Endothelial cell of hepatic sinusoid (primary cell): Measurements from ENCODE around the gene ZNF341.

Experiments
- in situ Hi-C: cut with HindIII; loops from 2 replicates; pipeline ENCODE4 v1.10.0; 2017; ENCODE audit warnings: low sequenced_read_pairs

Gene ZNF341

DNA sequence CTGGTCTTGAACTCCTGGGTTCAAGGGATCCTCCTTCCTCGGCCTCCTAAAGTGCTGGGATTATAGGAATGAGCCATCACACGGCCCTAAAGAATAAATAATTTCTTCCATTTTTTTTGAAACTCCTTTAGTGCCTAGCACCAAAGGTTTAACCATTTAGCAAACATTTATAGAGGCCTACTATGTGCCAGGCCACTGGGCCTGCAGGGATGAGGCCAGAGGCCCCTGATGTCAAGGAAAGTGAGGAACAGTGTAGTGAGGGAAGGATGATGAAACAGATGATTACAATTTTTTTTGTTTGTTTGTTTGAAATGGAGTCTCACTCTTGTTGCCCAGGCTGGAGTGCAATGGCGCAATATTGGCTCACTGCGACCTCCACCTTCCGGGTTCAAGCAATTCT is 33.8 kb downstream of the ZNF341 start:
- in situ Hi-C loops, result no loop called here

DNA sequence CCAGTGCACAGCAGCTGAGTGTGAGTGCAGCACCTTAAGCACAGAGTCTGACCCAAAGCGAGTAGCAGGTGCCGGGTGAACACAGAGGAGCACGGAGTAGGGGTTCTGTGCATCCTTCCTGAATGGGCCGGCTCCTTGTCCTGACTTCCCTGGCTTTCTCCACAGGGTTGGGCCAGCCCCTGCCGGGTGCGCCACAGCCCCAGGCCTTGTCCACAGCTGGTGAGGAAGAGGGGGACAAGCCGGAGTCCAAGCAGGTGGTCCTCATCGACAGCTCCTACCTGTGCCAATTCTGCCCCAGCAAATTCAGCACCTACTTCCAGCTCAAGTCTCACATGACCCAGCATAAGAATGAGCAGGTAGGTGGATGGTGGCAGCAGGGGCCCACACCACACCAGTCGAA is 34.9 kb downstream of the ZNF341 start:
- in situ Hi-C loops, result no loop called here

- in situ Hi-C loops, result no loop called here
Observed at GRCh38 chr20:33767777-33768138, 36.0 kb downstream of the ZNF341 start.

GRCh38 chr20:33769043-33769442 is 37.2 kb downstream of the ZNF341 start:
- in situ Hi-C loops, result no loop called here

DNA sequence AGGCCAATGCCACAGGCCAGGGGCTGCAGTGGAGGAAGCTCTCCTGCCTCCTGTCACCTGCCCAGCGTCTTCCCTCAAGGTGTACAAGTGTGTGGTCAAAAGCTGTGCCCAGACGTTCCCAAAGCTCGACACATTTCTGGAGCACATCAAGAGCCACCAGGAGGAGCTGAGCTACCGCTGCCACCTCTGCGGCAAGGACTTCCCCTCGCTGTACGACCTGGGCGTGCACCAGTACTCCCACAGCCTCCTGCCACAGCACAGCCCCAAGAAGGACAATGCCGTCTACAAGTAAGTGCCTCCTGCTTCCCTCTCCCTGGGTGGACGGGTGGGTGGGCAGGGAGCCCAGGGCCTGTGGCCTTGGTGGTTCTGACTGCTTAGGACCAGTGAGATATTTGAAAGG is 38.2 kb downstream of the ZNF341 start:
- in situ Hi-C loops, result no loop called here

DNA sequence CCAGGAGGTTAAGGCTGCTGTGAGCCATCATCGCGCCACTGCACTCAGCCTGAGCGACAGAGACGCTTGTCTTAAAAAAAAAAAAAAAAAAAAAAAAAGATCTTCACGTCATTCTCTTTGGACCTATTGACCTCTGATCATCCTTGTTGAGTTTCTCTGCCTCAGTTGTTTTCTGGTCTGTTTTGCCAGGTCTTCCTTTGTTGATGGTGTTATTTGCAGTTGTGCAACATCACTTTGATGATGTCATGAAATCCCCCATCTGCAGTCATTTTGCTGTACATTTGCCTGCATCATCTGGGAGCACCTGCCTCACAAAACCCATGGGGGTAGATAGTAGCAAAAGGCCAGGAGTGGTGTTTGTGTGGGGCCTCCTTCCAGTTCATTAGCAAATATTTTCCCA is 40.1 kb downstream of the ZNF341 start:
- in situ Hi-C loops, result no loop called here

- in situ Hi-C loops, result no loop called here
Observed at GRCh38 chr20:33772439-33772838, 40.6 kb downstream of the ZNF341 start.

DNA sequence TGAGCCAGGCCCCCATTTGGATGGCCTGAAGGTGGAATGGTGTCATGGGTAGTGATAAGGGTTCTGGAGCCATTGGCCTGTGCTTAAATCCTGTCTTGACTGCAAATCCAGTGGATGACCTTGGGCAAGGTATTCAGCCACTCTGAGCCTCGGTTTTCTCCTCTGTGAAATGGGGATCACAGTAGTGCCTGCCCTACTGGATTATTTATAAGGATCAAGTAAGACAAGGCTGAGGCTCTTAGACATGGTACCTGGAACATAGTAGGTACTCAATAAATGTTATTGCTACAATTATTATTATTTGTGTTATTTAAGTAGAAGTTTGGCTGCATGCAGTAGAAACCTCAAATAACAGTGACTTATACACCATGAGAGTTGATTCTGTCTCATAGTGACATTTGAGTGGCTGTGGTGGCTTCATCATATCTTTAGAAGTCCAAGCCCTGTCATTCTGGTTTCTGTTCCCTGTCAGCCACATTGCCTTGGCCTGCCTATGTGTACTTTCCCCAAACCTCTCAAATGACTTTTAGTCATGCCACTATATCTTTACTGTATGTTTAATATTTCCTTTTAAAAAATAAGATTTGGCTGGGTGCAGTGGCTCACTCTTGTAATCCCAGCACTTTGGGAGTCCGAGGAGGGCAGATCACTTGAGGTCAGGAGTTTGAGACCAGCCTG is 41.8 kb downstream of the ZNF341 start:
- in situ Hi-C loops, result no loop called here

- in situ Hi-C loops, result no loop called here
Observed at GRCh38 chr20:33777816-33778215, 46.0 kb downstream of the ZNF341 start.

- in situ Hi-C loops, result no loop called here
Observed at GRCh38 chr20:33781133-33781532, 49.3 kb downstream of the ZNF341 start.

DNA sequence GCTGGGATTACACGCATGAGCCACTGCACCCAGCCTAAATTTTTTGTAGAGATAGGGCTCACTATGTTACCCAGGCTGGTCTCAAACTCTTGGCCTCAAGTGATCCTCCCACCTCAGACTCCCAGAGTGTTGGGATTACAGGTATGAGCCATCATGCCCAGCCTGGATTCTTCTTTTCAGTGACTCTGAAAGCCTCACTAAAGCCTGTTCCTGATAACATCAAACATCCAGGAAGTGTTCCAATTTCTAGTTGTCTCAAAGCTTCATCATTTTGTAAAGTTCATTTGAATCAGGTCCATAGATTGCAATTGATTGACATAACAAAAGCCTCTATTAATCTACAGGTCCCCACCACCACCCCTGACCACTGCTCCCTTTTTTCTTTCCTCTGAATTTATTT is 50.1 kb downstream of the ZNF341 start:
- in situ Hi-C loops, result no loop called here

- in situ Hi-C loops, result no loop called here
Observed at GRCh38 chr20:33783256-33783655, 51.5 kb downstream of the ZNF341 start.

DNA sequence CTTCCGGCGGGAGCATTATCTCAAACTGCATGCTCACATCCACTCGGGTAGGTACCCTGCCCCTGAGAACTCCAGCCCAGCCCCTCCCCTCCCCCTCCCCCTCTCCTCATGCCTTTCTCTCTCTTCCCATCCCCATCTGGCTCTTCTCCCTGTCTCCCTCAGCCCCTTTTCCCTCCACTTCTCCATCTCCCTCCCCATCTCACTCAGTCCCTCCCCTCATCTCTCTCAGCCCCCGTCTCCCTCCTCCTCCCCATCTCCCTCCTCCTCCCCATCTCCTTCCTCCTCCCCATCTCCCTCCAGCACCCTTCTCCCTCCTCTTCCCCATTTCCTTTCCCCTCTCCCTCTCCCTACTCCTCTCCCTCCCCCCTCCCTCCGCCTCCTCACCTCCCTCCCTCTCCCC is 52.0 kb downstream of the ZNF341 start:
- in situ Hi-C loops, result no loop called here

GRCh38 chr20:33784225-33784624 is 52.4 kb downstream of the ZNF341 start:
- in situ Hi-C loops, result no loop called here

GRCh38 chr20:33785503-33785902 is 53.7 kb downstream of the ZNF341 start:
- in situ Hi-C loops, result loop anchor here (5.0 kb wide), 1 partner anchor 48 kb away; no protein-coding TSS in a partner anchor

DNA sequence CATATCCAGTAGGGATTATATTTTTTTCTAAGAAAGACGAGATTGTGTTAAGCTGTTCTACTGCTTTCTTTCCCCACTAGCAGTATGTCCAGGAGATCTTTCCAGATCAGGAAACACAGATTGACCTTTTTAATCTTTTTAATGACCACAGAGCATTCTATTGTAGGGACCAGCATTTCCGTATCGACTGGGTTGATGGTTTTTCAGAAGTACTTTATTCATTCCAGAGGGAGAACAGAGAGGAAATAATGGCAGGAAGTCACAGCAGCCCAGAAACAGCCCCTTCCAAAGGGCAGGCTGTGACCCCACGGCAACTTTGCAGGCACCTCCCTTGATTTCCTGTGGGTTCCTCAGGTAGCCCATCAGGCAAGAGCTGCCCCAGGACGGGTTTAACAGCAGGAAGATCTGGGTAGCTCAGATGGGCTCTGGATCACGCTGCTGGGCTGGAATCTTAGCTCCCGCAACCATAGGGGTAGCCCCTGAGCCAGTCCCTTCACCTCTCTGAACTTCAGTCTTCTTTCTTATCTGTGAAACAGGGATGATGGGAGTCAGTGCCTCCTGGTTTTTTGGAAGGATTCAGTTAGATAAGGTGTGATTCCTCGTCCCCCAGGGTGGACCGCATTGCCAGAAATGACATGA is 55.6 kb downstream of the ZNF341 start:
- in situ Hi-C loops, result loop anchor here (5.0 kb wide), 1 partner anchor 50 kb away; no protein-coding TSS in a partner anchor

- in situ Hi-C loops, result loop anchor here (5.0 kb wide), 1 partner anchor 51 kb away; no protein-coding TSS in a partner anchor
Observed at GRCh38 chr20:33788351-33789049, 56.7 kb downstream of the ZNF341 start.

GRCh38 chr20:33789109-33789857 is 57.5 kb downstream of the ZNF341 start:
- in situ Hi-C loops, result loop anchor here (5.0 kb wide), 1 partner anchor 52 kb away; no protein-coding TSS in a partner anchor

DNA sequence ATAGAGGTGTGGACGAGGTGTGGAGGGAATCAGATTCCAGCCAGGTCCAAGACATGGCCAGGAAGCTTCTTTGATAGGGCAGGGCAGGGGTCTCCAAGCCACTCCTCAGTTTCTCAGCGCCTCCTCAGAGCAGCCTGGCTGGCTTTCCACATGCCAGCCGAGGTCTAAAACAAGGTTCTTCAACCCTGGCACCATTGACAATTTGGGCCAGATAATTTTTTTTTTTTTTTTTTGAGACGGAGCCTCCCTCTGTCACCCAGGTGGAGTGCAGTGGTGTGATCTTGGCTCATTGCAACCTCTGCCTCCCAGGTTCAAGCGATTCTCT is 58.0 kb downstream of the ZNF341 start:
- in situ Hi-C loops, result loop anchor here (5.0 kb wide), 1 partner anchor 53 kb away; no protein-coding TSS in a partner anchor

DNA sequence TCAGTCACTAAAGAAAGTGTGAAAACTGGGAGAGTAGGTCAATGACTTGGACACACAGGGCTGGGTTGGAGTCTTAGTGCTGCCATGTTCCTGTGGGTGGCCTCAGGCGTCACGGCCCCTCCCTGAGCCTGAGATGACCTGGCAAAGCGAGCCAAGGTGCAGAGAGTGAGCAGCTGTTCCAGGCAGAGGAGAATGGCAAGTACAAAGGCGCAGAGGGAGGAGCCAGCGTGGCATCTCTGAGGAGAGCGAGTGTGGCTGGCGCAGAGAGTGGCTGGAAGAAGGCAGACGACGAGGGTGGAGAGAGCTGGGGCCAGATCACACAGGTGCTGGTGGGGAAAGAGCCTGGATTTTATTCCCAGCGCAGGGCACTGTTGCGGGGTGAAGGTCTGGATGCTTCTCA is 58.8 kb downstream of the ZNF341 start:
- in situ Hi-C loops, result no loop called here

DNA sequence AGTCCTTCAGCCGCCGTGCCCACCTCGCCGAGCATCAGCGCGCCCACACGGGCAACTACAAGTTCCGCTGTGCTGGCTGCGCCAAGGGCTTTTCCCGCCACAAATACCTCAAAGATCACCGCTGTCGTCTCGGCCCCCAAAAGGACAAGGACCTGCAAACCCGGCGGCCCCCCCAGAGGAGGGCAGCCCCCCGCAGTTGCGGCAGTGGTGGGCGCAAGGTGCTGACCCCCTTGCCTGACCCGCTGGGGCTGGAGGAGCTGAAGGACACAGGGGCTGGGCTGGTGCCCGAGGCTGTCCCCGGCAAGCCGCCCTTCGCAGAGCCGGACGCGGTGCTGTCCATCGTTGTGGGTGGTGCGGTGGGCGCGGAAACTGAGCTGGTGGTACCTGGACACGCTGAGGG is 59.2 kb downstream of the ZNF341 start:
- in situ Hi-C loops, result no loop called here
